Esophagus squamous epithelium (tissue), 5 donors: ENCODE measurements around the gene PGAP6. TPM values are rescaled to one million over a fixed set of nuclear protein-coding genes. Genes with fewer than 3 reads are reported as not detected.
"Not testable (repeated sequence)": the region's sequence is repeated elsewhere in the genome, so short reads cannot be mapped to it uniquely, and the experiment has no call there.

Experiments used
- DNase-seq: peaks from one replicate; lab custom pipeline; 2025; lab: John Stamatoyannopoulos, UW
- H3K27ac ChIP-seq, 4 donors: fragments of 200-600 bp; sonication (generic); one replicate each; pipeline ENCODE4 v1.5.1; 2016 to 2019; ENCODE audit warnings: mild to moderate bottlenecking in 1 of 4
- H3K27me3 ChIP-seq, 4 donors: fragments of 200-600 bp; sonication (generic); 1 replicate in 3 of 4; 2 replicates in 1 of 4; pipeline versions ENCODE4 v1.5.1 to v1.6.0; 2017 to 2021; ENCODE audit warnings: antibody characterized with exemption in 1 of 4
- H3K36me3 ChIP-seq, 3 donors: fragments of 200-600 bp; sonication (generic); one replicate each; pipeline ENCODE4 v1.5.1; 2016 to 2019
- H3K4me1 ChIP-seq, 3 donors: fragments of 200-600 bp; sonication (generic); one replicate each; pipeline ENCODE4 v1.5.1; 2017 to 2019
- H3K4me3 ChIP-seq, 4 donors: fragments of 200-600 bp; sonication (generic); 1 replicate in 3 of 4; 2 replicates in 1 of 4; pipeline ENCODE4 v1.5.1; 2016 to 2019; ENCODE audit warnings: mild to moderate bottlenecking in 2 of 4, moderate library complexity in 1 of 4
- H3K9me3 ChIP-seq, 3 donors: fragments of 200-600 bp; sonication (generic); one replicate each; pipeline ENCODE4 v1.5.1; 2016 to 2019
- CTCF ChIP-seq, 6 experiments: fragments of 450-650 bp in 4 of 6; fragments of 200-600 bp in 2 of 6; sonication (generic) in 2 of 6; IDR thresholded peaks; one replicate each; pipeline ENCODE4 v1.5.1; 2016 to 2019; ENCODE audit warnings: antibody characterized with exemption in 6 of 6, mild to moderate bottlenecking in 4 of 6, moderate library complexity in 4 of 6
- POLR2A ChIP-seq, 4 donors: fragments of 450-650 bp; IDR thresholded peaks; one replicate each; pipeline ENCODE4 v1.6.1; 2017; ENCODE audit warnings: antibody characterized with exemption in 4 of 4, mild to moderate bottlenecking in 4 of 4, moderate library complexity in 3 of 4
- WGBS, 2 donors: methylation state at CpG; one replicate each; pipeline ENCODE4 v1.1.5; 2018; 5-methylcytosine and 5-hydroxymethylcytosine counted together
- intact Hi-C: fragments of 100-400 bp; cut with DNase I; formaldehyde crosslinking; loops from one replicate; pipeline ENCODE4 v1.15.0; 2022
- total RNA-seq, 4 donors: library from RNA; depleted of rRNA; stranded (reverse); fragments of >200 nt; gene quantifications; one replicate each; pipeline ENCODE4 v1.1.0, GENCODE V29; 2016
- donor health status: DM: yes; HTN: yes; CAD: no.

Gene PGAP6
- total RNA-seq, 4 donors from 2014 or later = 23.5 to 31.7 (median 27.6) TPM

DNA sequence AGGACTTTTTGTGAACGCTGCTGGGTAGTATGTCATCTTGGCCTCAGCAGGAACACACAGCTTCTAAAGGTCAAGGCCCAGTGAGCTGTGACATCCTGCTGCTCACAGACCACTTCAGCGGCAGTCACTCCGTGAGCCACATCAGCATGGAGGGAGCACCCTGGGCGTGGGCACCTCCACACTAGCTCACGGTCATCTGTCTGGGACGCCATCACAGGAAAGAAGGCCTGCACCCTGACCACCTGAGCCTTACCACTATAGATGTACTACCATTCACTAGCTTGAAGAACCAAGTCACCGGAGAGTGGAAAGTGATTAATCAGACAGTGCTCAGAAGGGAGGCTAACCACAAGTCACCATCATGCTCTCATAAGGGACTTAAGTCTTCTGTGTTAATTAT, 32.6 kb downstream of the PGAP6 start:
- no peak overlapping the region for H3K27ac ChIP-seq
- TF ChIP-seq CTCF (IDR thresholded peaks at IDR 0.05) = no peak
- TF ChIP-seq POLR2A (IDR thresholded peaks at IDR 0.05) = no peak
- peaks cover 0 to 27% (median 7%) of the 10 kb centered on the region in 3 donors for H3K36me3 ChIP-seq
- H3K27me3 ChIP-seq = no peaks in the 10 kb centered on the region
- H3K4me3 ChIP-seq = no peak overlapping the region
- intact Hi-C loops = no loop called here
- H3K4me1 ChIP-seq = peaks cover 9 to 57% (median 19%) of the 10 kb centered on the region in 3 donors
- WGBS, 2 donors = 72 to 92% methylated on average over 7 of the region's 7 CpGs
- H3K9me3 ChIP-seq = no peaks in the 10 kb centered on the region
- DNase-seq = no peak

DNA sequence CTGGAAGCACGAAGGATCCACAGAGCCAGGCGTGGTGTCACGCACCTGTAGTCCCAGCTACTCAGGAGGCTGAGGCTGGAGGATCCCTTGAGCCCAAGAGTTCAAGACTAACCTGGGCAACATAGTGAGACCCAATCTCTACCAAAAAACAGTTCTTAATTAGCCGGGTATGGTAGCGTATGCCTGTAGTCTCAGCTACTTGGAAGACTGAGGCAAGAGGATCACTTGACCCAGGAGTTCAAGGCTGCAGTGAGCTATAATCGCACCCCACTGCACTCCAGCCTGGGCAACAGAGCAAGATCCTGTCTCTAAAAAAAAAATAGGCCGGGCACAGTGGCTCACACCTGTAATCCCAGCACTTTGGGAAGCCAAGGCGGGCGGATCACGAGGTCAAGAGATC, 33.3 kb downstream of the PGAP6 start:
- peaks cover 4 to 57% (median 13%) of the 10 kb centered on the region in 3 donors for H3K4me1 ChIP-seq
- H3K27ac ChIP-seq, H3K4me3 ChIP-seq, H3K9me3 ChIP-seq, intact Hi-C loops, H3K27me3 ChIP-seq, DNase-seq: not testable (repeated sequence)
- H3K36me3 ChIP-seq = peaks cover 0 to 34% (median 7%) of the 10 kb centered on the region in 3 donors
- WGBS, 2 donors = 91 to 94% methylated on average over 8 to 9 of the region's 10 CpGs

DNA sequence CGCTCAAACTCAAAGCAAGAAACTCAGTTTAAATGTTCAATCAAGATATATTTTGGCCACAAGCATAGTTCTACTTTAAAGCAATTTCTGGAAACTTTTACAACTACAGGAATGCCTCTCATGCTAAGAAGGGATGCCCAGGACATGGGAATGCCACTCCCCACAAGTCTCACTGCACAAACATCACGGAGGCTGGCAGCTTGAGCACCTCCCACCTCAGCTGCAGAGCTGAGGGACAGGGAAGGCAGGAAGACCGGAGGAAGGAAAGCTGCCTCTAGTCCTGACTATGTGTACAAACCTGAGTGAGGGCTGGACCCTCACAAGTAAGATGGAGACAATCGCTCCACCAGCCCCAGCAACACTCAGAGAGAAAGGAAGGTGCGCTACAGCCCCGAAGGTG, 34.6 kb downstream of the PGAP6 start:
- H3K27ac ChIP-seq = no peak overlapping the region
- H3K4me3 ChIP-seq = no peak overlapping the region
- no peak for DNase-seq
- H3K4me1 ChIP-seq = peaks cover 0 to 56% (median 9%) of the 10 kb centered on the region in 3 donors
- H3K27me3 ChIP-seq = no peaks in the 10 kb centered on the region
- TF ChIP-seq POLR2A (IDR thresholded peaks at IDR 0.05) (no peak), CTCF (IDR thresholded peaks at IDR 0.05) (no peak)
- intact Hi-C loops = no loop called here
- peaks cover 0 to 47% (median 7%) of the 10 kb centered on the region in 3 donors for H3K36me3 ChIP-seq
- no peaks in the 10 kb centered on the region for H3K9me3 ChIP-seq
- WGBS, 2 donors = 85 to 94% methylated on average over 6 of the region's 6 CpGs

DNA sequence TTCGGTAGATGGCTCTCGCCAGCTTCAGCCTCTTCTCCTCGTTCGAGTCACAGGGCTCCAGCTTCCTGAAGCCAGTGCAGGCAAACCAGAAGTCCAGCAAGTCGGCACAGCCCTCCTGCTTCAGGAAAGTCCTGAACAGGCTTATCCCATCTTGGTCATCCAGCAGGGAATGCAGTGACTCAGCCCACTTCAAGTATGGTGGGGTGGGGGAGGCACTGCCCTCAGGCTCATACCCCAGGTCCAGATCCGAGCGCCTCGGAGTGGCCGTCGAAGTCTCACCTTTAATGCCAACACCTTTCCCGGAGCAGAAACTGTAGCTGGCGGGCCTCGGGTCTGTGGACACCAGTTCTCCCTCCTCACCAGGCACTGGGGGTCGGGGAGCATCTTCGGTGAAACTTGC, 35.2 kb downstream of the PGAP6 start:
- intact Hi-C loops = no loop called here
- no peaks in the 10 kb centered on the region for H3K27me3 ChIP-seq
- TF ChIP-seq POLR2A (IDR thresholded peaks at IDR 0.05) (no peak), CTCF (IDR thresholded peaks at IDR 0.05) (no peak)
- H3K36me3 ChIP-seq = peaks cover 0 to 51% (median 7%) of the 10 kb centered on the region in 3 donors
- no peak for DNase-seq
- H3K4me1 ChIP-seq = peaks cover 0 to 53% (median 9%) of the 10 kb centered on the region in 3 donors
- no peaks in the 10 kb centered on the region for H3K9me3 ChIP-seq
- H3K27ac ChIP-seq = no peak overlapping the region
- no peak overlapping the region for H3K4me3 ChIP-seq
- 61 to 79% methylated on average over 6 to 15 of the region's 15 CpGs for WGBS, 2 donors

- TF ChIP-seq CTCF (IDR thresholded peaks at IDR 0.05) (no peak), POLR2A (IDR thresholded peaks at IDR 0.05) (no peak)
- intact Hi-C loops = no loop called here
- 77 to 87% methylated on average over 11 of the region's 11 CpGs for WGBS, 2 donors
Measured at GRCh38 chr16:345772-346171, 36.0 kb downstream of the PGAP6 start.

More at GRCh38 chr16:345772-346171, 36.0 kb downstream of the PGAP6 start:
- H3K4me3 ChIP-seq = no peak overlapping the region
- peaks cover 0 to 58% (median 7%) of the 10 kb centered on the region in 3 donors for H3K36me3 ChIP-seq
- H3K27ac ChIP-seq = no peak overlapping the region
- no peaks in the 10 kb centered on the region for H3K9me3 ChIP-seq
- H3K27me3 ChIP-seq = no peaks in the 10 kb centered on the region
- DNase-seq = no peak
- H3K4me1 ChIP-seq = peaks cover 0 to 46% (median 1%) of the 10 kb centered on the region in 3 donors
